ENCODE results near the gene CHM.

- TF ChIP-seq POLR2AphosphoS5 (IDR thresholded peaks at IDR 0.05; ENCODE audit: low read depth, low read length) (no peak), POLR2A (IDR thresholded peaks at IDR 0.05; ENCODE audit: low read depth, low read length) (no peak), TAF1 (IDR thresholded peaks at IDR 0.05; ENCODE audit: borderline replicate concordance, low read depth, low read length) (no peak)
Observed at GRCh38 chrX:86012188-86012587, 35.2 kb downstream of the CHM start.
